PFSK-1 (cell line): ENCODE measurements around the gene BRD7.

Experiments
- POLR2AphosphoS5 ChIP-seq: IDR thresholded peaks from 2 replicates; pipeline ENCODE4 v1.6.1; 2012; ENCODE audit warnings: low read depth, mild to moderate bottlenecking, control low read depth, low read length, moderate library complexity
- TAF1 ChIP-seq: IDR thresholded peaks from 2 replicates; pipeline ENCODE4 v1.6.1; 2012; ENCODE audit warnings: low read length, control low read depth, borderline replicate concordance; ENCODE audit not compliant: insufficient read depth
- TF ChIP-seq, protein P1 (sequence below), 2 experiments: IDR thresholded peaks; 2 replicates each; pipeline versions ENCODE4 v1.6.1 to v1.8.0; 2011 to 2012; ENCODE audit warnings: low read depth in 2 of 2, low read length in 2 of 2, control low read depth in 1 of 2, inconsistent platforms in 1 of 2, mild to moderate bottlenecking in 1 of 2, moderate library complexity in 1 of 2; ENCODE audit not compliant: insufficient read depth in 1 of 2

GRCh38 chr16:50296807-50297206 lies 72.0 kb downstream of the BRD7 start:
- TF ChIP-seq POLR2AphosphoS5 (no peak), TAF1 (no peak)
- TF ChIP-seq, protein P1, sequence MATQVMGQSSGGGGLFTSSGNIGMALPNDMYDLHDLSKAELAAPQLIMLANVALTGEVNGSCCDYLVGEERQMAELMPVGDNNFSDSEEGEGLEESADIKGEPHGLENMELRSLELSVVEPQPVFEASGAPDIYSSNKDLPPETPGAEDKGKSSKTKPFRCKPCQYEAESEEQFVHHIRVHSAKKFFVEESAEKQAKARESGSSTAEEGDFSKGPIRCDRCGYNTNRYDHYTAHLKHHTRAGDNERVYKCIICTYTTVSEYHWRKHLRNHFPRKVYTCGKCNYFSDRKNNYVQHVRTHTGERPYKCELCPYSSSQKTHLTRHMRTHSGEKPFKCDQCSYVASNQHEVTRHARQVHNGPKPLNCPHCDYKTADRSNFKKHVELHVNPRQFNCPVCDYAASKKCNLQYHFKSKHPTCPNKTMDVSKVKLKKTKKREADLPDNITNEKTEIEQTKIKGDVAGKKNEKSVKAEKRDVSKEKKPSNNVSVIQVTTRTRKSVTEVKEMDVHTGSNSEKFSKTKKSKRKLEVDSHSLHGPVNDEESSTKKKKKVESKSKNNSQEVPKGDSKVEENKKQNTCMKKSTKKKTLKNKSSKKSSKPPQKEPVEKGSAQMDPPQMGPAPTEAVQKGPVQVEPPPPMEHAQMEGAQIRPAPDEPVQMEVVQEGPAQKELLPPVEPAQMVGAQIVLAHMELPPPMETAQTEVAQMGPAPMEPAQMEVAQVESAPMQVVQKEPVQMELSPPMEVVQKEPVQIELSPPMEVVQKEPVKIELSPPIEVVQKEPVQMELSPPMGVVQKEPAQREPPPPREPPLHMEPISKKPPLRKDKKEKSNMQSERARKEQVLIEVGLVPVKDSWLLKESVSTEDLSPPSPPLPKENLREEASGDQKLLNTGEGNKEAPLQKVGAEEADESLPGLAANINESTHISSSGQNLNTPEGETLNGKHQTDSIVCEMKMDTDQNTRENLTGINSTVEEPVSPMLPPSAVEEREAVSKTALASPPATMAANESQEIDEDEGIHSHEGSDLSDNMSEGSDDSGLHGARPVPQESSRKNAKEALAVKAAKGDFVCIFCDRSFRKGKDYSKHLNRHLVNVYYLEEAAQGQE (IDR thresholded peaks at IDR 0.05; ENCODE audit: insufficient read depth in 1 of 2, low read depth in 2 of 2, low read length in 2 of 2): no peak
